GM10847 (cell line): ENCODE data around the gene ARID5A.

Experiments used
- POLR2A ChIP-seq: IDR thresholded peaks from 2 replicates; pipeline ENCODE4 v1.6.1; 2011; ENCODE audit not compliant: insufficient read length; ENCODE audit errors: extremely low read depth

The ARID5A gene

DNA sequence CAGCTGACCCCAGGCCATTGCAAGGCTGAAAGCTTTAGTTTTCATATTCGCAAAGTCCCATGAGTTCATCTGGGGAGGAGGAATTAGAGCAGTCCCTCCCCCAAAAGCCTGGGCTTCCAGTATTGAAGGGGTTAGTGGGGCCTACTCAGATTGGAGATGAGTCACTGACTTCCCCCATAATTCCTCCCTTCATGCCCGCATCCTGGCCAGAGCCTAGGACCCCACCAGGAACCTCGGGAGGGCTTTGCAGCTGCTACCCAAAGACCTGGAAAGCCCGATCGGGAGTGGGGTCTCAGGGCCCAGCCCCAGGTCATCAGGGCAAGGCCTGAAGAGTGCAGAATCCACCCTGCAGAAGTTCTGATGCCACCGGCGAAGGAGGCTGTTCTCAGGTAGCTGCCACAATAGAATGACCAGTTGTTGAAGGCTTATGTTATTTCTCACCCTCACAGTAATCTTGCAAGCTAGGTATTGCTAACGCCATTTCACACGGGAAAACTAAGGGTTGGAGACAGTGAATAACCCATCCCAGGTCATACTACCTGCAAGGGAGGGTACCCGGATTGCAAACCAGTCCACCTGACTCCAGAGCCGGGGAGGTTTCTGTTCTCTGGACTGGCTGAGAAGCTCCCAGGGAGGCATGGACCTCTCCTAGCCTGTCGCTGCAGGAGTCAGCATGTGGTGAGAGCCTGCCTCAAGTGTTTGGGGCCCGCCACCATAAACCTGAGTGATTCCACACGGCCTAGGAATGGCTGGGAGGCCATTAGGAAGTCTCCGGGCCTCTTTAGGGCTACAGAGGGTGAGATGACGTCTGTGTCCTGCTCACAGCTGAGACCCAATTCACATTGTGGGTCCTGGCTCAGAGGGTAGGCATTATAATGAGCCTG is 5.8 kb upstream of the ARID5A start:
- no peak for TF ChIP-seq POLR2A

DNA sequence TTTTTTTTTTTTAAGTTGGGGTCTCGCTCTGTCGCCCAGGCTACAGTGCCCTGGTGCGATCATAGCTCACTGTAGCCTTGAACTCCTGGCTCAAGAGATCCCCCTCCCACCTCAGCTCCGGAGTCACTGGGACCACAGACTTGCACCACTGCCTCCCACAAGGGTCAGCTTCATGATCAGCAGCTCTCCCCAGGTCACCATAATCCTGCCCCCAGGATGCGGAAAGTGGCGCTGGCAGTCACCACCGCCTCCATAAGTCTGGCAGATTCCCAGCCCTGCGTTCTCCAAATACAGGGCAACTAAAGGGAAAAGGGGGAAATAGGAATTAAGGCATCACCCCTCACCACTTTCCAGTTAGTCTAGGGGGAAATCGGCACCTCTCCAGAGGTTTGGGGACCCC is 5.2 kb upstream of the ARID5A start:
- no peak for TF ChIP-seq POLR2A

- no peak for TF ChIP-seq POLR2A
These were observed 4.6 kb upstream of the ARID5A start for GRCh38 chr2:96531872-96532505.

DNA sequence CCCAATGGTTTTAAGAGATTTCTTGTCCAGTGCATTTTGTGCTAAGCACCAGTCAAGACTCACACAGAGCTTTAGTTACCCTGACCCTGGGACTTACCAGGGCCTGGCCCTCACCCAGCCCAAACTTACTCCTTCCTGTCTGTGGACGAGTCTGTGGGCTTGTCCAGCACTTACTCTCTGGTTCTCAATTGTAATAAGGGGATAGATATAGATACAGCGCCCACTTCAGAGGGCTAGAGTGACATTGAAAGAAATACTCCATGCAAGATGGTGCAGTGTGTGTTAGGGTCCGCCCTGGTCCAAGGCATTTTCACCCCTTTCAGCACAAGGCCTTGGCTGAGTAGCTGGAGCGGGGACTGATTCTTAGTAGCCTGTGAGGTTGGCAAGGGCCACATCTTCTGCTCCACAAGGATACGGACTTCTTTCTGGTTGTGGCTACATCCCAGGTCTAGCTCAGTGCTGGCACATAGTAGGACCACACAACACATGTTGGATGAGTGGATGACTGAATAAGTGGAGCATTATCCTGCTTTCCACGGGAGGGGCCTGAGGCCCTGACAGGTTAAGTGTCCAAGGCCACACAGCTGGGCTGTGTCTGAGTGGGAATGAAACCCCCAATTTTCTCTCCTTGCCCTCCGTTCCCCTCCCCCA is 3.8 kb upstream of the ARID5A start:
- TF ChIP-seq POLR2A, result no peak

GRCh38 chr2:96533292-96534073 is 3.1 kb upstream of the ARID5A start:
- no peak for TF ChIP-seq POLR2A

DNA sequence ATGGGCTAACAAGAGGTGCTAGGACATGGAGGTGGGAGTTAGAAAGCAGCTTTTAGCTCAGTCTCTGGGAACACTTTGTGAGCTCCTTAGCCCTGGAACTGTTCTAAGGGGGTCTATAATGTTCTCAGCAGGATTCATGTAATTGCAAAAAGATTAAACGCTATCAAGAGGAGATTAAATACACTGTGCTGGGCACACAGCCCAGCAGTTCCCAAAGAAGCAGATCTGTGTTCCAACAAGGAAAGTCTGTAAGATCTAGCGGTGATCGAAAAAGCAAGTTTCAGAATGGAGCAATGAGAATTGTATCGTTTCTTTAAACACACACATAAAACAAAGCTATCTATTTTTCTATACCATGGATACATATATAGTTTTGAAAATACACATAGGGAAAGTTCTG is 2.4 kb upstream of the ARID5A start:
- no peak for TF ChIP-seq POLR2A

DNA sequence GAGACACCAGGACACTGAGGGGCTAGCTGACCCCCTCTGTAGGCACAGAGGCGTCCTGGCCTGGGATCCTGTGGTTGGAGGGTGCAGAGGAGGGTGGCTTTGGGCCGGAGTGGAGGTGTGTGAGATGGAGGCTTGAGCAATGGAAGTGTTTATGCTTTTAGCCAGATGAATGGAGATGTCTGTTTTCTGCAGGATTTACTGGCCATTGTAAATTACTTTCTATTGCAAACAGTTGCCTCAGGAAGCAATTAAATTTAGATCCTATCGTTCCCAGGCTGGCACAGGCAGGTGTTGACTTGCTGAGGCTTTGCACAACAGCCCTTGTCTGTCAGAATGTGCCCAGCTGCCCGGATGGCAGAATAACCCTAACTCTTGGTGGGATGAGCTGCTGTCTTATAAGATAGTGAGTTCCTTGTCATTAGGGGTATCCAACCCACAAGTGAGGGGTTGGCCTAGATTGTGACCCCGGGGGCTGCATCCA is 1.8 kb upstream of the ARID5A start:
- TF ChIP-seq POLR2A, result no peak

- no peak for TF ChIP-seq POLR2A
These were observed 1.2 kb upstream of the ARID5A start for GRCh38 chr2:96535331-96535730.

- no peak for TF ChIP-seq POLR2A
These were observed 648 bp downstream of the ARID5A start for GRCh38 chr2:96537066-96537733.

DNA sequence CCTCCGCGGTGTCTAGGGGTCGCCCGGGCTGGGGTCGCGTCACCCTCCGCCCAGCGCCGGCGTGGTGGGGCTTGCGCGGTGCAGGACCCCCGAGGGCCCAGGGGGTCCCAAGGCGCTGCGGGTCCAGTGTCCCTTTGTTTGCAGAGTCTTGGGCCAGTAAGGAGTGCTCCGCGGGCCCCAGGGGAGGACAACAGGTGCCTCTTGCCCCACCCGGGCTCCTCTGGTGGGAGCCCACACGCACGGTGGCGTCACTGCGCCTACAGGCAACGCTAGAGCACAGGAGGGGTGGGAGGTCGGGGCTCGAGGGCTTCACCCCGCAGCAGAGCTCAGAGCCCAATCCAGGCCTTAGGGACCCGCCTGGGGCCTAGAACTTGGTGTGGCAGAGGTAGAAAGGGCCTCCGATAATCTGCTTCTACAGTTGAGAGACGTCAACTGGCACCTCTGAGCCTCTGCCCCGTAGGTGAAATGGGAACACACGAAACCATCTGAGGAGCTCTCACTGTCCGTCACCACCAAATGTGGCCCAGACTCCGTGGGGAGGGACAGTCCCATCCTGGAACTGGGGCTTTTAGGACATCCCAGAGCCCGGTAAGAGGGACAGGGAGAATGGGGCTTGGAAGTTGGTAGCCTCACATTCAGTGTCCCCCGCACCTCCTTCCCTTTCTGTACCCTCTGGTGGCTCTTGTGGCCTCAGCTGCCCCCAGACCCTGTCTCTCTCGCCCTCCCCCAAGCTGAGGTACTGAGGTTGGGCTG is 1.4 kb downstream of the ARID5A start:
- TF ChIP-seq POLR2A, result no peak

GRCh38 chr2:96538487-96539214 is 2.1 kb downstream of the ARID5A start:
- TF ChIP-seq POLR2A, result no peak

- no peak for TF ChIP-seq POLR2A
These were observed 2.8 kb downstream of the ARID5A start for GRCh38 chr2:96539215-96539920.

DNA sequence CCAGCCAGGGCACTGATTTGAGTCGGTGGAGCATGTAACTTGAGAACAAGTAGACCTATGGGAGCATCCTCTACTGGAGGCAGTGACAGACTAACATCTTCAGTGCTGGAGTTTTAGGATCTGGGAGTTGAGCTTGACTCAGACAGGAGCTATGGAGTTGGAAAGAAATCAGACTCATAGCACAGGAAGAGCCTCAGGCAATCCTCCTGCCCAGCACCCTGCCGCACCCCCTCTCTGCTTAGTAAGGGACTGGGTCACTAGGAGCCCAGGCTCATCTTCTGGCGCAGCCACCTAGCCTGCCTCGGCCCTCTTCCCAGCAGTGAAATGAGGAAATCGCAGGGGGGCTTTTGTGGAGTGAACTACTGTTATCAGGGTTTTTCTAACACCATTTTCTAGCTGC is 3.6 kb downstream of the ARID5A start:
- no peak for TF ChIP-seq POLR2A
